Measurements from ENCODE around the gene UGT1A6.

The UGT1A6 gene

DNA sequence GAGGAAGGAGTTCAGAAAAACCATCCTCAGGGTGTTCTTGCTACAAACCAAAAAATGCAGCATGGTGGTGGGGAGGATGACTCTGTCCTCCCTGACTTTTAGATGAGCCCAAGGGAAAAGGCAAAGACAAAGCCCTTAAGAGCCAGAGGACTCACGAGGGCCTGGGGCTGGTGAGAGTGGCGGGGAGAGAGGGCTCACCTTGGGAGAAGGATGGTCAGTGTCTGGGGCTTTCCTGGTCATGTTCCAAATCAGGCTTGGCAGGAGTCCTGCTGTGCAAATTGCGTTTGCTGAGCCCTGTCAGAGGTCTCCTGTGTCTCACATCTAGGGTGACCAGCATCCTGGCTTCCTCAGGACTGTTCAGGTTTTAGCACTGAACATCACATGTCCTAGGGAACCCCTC, 72.1 kb downstream of the UGT1A6 start:
- DNase-seq (ENCODE audit: low read depth, low spot score), result no peak

GRCh38 chr2:233766416-233766815, 73.7 kb downstream of the UGT1A6 start:
- no peak for DNase-seq (ENCODE audit: low read depth, low spot score)

GRCh38 chr2:233768076-233768475, 75.4 kb downstream of the UGT1A6 start:
- DNase-seq (ENCODE audit: low read depth, low spot score), result no peak

- no peak for DNase-seq (ENCODE audit: low read depth, low spot score)
These were observed 76.6 kb downstream of the UGT1A6 start for GRCh38 chr2:233769260-233769659.

GRCh38 chr2:233772153-233772552, 79.5 kb downstream of the UGT1A6 start:
- DNase-seq (ENCODE audit: low read depth, low spot score), result no peak

DNA sequence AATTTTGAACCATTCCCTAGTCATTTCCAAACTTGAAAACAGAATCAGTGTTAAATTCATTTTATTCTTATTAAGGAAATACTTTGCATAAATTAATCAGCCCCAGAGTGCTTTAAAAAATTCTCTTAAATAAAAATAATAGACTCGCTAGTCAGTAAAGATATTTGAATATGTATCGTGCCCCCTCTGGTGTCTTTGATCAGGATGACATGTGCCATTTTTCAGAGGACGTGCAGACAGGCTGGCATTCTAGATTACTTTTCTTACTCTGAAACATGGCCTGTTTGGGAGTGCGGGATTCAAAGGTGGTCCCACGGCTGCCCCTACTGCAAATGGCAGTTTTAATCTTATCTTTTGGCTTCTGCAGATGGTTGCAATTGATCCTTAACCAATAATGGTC, 79.9 kb downstream of the UGT1A6 start:
- no peak for DNase-seq (ENCODE audit: low read depth, low spot score)

DNA sequence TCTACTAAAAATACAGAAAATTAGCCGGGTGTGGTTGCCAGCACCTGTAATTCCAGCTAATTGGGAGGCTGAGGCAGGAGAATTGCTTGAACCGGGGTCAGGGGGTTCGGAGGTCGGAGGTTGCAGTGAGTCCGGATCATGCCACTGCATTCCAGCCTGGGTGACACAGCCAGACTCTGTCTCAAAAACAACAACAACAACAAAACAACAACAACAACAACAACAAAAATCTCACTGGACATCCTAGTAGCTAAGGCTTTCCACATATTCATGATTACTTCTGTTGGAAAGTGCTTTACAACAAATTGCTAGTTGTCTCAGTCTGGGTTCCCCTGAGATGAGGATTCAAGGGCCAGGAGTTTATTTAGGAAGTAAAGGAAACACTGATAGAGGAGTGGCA, 81.2 kb downstream of the UGT1A6 start:
- no peak for DNase-seq (ENCODE audit: low read depth, low spot score)

DNA sequence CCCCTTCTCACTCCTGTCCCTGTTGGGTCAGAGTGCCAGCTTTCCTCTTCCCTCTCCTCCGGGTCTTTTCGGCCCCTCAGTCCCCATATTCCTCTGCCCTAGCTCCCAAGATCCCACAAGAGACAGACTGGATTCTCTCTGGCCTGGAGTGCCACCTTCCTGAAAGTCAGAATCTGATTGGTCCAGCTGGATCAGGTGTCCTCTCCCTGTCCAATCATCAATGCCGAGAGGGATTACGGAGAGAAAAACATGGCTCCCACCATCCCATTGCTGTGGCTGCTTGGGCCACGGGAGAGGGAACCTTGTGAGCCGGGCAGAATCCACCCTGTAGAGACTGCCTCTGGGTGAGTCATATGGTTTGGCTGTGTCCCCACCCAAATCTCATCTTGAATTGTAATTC, 82.7 kb downstream of the UGT1A6 start:
- no peak for DNase-seq (ENCODE audit: low read depth, low spot score)

DNA sequence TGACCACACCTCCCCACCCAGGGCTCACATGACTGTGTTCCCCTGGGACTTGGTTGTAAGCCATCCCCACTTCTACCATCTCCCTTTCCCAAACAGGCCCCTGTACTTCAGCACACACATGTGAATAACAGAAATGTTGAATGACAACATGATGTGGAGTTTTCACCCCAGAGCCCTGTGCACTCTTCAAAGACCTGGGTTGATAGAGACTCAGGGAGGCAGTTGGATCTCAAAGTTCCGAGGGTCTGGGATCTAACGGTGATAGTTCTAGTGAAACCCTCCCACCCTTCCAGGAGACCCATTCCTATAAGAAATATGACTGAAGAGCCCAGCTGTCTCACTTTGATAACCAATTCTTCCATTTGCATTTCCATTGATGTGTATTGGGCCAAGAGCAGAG, 85.3 kb downstream of the UGT1A6 start, which contains the start of gene MROH2A:
Gene MROH2A (plus strand): TSS at position 301 of the 400 bp plus-strand sequence. CDS start 1,029 bp downstream, outside the sequence.
- DNase-seq (ENCODE audit: low read depth, low spot score), result no peak

GRCh38 chr2:233779722-233780121, 87.0 kb downstream of the UGT1A6 start:
- no peak for DNase-seq (ENCODE audit: low read depth, low spot score)

DNA sequence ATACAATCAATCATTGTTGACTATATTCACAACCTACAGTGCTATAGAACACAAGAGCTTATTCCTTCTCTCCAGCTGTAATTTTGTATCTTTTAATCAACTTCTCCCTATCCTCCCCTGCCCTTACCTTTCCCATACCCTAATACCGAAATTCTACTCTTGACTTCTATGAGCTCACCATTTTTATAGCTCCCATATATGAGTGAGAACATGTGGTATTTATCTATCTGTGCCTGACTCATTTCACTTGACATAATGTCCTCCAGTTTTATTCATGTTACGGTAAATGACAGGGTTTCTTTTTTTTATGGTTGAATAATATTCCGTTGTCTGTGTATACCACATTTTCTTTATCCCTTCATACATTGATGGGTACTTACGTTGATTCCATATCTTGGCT, 88.1 kb downstream of the UGT1A6 start:
- DNase-seq (ENCODE audit: low read depth, low spot score), result no peak

GRCh38 chr2:233789554-233789953, 96.9 kb downstream of the UGT1A6 start:
- no peak for DNase-seq (ENCODE audit: low read depth, low spot score)

DNA sequence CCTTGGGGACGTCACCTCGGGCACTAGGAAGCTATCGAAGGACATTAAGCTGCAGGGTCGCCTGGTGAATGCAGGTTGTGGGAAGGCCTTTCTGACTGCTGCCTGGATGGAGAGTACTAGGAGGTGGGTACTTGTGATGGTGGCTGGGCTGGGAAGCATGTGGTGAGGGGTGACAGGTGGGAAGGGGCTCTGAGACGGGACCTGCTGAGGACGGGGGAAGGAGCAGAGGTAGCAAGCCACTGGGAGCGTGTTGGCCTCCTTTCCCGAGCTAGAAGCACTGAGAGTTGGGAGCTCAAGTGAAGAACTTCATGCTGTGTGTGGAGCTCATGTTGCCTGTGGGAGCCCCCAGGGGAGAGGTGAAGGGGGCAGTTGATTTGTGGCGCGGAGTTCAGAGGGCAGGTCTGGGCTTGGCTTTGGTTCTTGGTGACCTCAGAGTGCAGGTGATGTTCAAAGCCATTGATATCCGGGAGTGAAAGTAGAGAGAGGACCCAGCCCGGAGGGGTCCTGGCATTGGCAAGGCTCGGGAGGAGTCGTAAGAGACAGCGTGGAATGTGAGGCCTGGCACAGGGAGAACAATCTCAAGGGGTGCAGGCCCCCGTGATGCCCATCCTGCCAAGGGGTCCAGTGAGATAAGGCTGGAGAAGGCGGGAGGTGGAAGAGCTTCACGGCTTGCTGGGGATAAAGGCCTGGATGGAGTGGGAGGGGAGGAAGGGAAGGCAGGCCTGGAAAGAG, 98.6 kb downstream of the UGT1A6 start:
- no peak for DNase-seq (ENCODE audit: low read depth, low spot score)

GRCh38 chr2:233791883-233792329, 99.2 kb downstream of the UGT1A6 start:
- DNase-seq (ENCODE audit: low read depth, low spot score), result no peak

- no peak for DNase-seq (ENCODE audit: low read depth, low spot score)
These were observed 100.0 kb downstream of the UGT1A6 start for GRCh38 chr2:233792720-233793119.

GRCh38 chr2:233793465-233794127, 100.9 kb downstream of the UGT1A6 start:
- no peak for DNase-seq (ENCODE audit: low read depth, low spot score)

DNA sequence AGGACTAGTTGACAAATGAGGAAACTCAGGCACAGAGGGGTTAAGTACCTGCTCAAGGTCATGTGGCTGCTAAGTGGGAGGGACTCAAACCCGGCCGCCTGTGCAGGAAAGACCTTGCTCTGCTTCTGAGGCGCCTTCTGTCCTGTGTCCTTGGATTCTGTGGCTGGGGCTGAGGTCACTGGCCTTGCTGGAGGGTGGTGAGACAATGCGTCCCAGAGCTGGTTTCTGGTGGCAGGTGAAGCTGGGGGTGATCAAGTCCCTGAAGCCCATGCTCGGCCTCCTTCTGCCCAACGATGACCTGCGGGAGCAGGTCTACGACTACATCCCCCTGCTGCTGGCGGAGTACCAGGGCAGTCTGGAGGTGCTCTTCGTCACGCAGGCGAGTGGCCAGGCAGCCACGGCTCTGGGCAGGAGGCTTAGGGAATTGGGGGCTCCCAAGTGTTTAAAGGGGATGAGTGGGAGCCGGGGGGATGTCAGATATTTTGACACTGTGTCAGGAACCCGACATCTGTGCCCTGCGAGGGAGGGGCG, 101.5 kb downstream of the UGT1A6 start:
- DNase-seq (ENCODE audit: low read depth, low spot score), result no peak

- no peak for DNase-seq (ENCODE audit: low read depth, low spot score)
These were observed 103.1 kb downstream of the UGT1A6 start for GRCh38 chr2:233795735-233796171.

DNA sequence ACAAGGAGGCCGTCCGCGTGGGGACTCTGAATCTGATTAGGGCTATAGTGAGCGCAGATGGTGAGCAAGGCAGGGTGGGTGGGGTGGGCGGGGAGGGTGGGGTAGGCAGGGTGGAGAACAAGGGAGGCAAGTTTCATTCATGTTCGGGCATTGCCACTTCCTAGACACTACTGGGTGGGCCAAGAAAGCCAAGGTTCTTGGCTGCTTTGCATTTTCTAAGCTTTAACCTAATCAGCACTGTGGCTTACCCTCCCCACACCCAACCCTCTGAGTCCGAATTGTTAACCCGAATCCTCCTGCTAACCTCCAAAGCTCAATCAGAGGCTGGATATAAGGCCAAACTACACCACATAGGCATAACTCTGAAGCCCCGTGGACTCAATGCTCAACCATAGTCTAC, 103.6 kb downstream of the UGT1A6 start:
- DNase-seq (ENCODE audit: low read depth, low spot score), result no peak

DNA sequence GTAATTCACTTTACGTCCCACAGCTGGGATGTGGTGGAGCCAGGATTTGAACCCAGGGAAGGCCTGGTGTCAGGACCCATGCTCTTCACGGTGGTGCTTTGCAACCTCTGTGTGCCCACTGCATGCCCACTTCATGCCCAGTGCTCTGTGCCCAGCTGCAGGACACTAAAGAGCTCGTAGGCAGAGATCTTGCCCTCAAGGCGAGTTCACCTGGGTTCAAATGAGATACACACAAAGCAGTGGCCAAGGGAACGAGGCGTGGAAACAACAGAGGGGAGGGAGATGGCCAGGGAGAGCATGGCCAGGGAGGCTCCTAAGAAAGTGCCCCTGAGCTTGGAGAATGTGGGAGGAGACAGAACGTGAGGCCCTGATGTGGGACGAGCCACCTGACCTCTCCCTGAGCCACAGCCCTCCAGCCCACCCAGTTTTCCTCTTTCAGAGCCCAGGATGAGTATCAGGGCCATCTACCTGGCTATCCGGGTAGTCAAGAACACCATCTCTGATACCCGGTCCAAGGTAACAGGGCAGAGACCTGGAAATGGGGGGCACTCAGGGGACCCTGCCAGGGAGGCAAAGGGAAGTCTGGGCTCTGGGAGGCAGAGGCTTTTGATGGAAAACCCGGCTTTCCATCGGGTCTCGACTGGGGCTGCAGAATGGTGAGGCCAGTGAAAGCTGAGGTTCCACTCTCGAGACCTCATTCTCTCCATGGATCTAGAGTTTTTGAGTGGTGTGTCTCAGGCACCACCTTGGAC, 105.8 kb downstream of the UGT1A6 start:
- no peak for DNase-seq (ENCODE audit: low read depth, low spot score)

GRCh38 chr2:233799087-233799665, 106.5 kb downstream of the UGT1A6 start:
- DNase-seq (ENCODE audit: low read depth, low spot score), result no peak

DNA sequence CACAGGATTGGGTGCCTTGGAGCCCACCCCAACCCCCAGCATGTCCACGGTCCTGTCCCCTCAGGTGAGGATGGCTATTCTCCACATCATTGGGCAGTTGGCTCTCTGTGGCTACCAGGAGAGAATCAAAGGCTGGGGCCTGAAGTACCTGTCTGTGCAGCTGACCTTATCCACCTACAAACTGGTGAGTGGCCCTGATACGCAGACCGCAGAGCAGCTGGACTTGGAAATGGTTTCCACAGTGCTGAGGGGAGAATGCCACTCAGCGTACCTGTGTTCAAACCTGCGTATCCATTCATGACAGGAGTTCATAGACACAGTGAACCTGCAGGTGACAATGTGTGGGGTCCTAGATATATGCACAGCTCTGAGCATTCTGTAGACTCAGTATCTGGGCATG, 107.0 kb downstream of the UGT1A6 start:
- no peak for DNase-seq (ENCODE audit: low read depth, low spot score)

Measured in ELF-1 (cell line).